PC-9 (cell line): ENCODE measurements around the gene PSMD14. TPM values are rescaled to one million over a fixed set of nuclear protein-coding genes. Genes with fewer than 3 reads are reported as not detected.

Source experiments
- BruUV-seq: library from RNA; stranded (reverse); fragments of 400-500 nt; replicated peaks from 2 replicates; lab custom pipeline; 2021; lab: Mats Ljungman, UMichigan
- CTCF ChIA-PET: fragments of 300-600 bp; sonication (Branson Sonifier 250); formaldehyde crosslinking; loops from one replicate; lab custom pipeline; 2022; ENCODE audit warnings: antibody characterized with exemption; lab: Charles Lee
- POLR2A ChIA-PET: fragments of 300-600 bp; sonication (Branson Sonifier 250); formaldehyde crosslinking; loops from one replicate; lab custom pipeline; 2022; ENCODE audit warnings: antibody characterized with exemption; ENCODE audit not compliant: unreplicated experiment; lab: Charles Lee
- DNase-seq, 2 experiments: peaks; one replicate each; pipeline versions ENCODE4 v3.0.0 to v3.0.0-alpha.2; 2015 to 2022; ENCODE audit warnings: mixed read lengths in 1 of 2
- H2AFZ ChIP-seq: fragments of 200-600 bp; sonication (generic); 2 replicates; pipeline ENCODE4 v1.8.1; 2017; ENCODE audit warnings: antibody characterized with exemption
- H3F3A ChIP-seq: fragments of 200-600 bp; sonication (generic); 2 replicates; pipeline ENCODE4 v1.8.1; 2017; ENCODE audit warnings: antibody characterized with exemption, mild to moderate bottlenecking, low read depth; ENCODE audit not compliant: insufficient read depth
- H3K27ac ChIP-seq: fragments of 200-600 bp; sonication (generic); 2 replicates; pipeline ENCODE4 v1.6.1; 2016; ENCODE audit warnings: mixed run types
- H3K27me3 ChIP-seq: fragments of 200-600 bp; sonication (generic); 2 replicates; pipeline ENCODE4 v1.6.1; 2016; ENCODE audit warnings: low read depth, mixed run types; ENCODE audit not compliant: insufficient read depth
- H3K36me3 ChIP-seq: fragments of 200-600 bp; sonication (generic); 2 replicates; pipeline ENCODE4 v1.6.1; 2016; ENCODE audit warnings: low read depth, mixed run types
- H3K4me1 ChIP-seq: fragments of 200-600 bp; sonication (generic); replicated peaks from 2 replicates; pipeline ENCODE4 v1.6.1; 2016; ENCODE audit warnings: mixed run types; ENCODE audit not compliant: insufficient read depth
- H3K4me2 ChIP-seq: fragments of 200-600 bp; sonication (generic); 2 replicates; pipeline ENCODE4 v1.6.1; 2017; ENCODE audit warnings: mixed run types
- H3K4me3 ChIP-seq: fragments of 200-600 bp; sonication (generic); 2 replicates; pipeline ENCODE4 v1.6.1; 2016; ENCODE audit warnings: mixed run types
- H3K79me2 ChIP-seq: fragments of 200-600 bp; sonication (generic); 2 replicates; pipeline ENCODE4 v1.6.1; 2017; ENCODE audit warnings: low read depth, mixed run types
- H3K9me2 ChIP-seq: fragments of 200-600 bp; sonication (generic); 2 replicates; pipeline ENCODE4 v1.8.1; 2017; ENCODE audit warnings: mild to moderate bottlenecking; ENCODE audit not compliant: insufficient read depth
- H3K9me3 ChIP-seq: fragments of 200-600 bp; sonication (generic); 2 replicates; pipeline ENCODE4 v1.8.1; 2016; ENCODE audit warnings: low read depth; ENCODE audit not compliant: insufficient read depth
- H4K20me1 ChIP-seq: fragments of 200-600 bp; sonication (generic); 2 replicates; pipeline ENCODE4 v1.8.1; 2017; ENCODE audit not compliant: insufficient read depth
- CTCF ChIP-seq: fragments of 200-600 bp; sonication (generic); conservative IDR thresholded peaks from 2 replicates; pipeline ENCODE4 v1.6.1; 2017; ENCODE audit warnings: mixed run types, antibody characterized with exemption, mild to moderate bottlenecking, moderate library complexity
- EZH2 ChIP-seq: fragments of 200-600 bp; sonication (generic); IDR thresholded peaks from 2 replicates; pipeline ENCODE4 v1.8.0; 2017; ENCODE audit warnings: antibody characterized with exemption, low read depth
- intact Hi-C: fragments of 100-400 bp; cut with micrococcal nuclease; formaldehyde crosslinking; loops from one replicate; pipeline ENCODE4 v1.10.0; 2022; ENCODE audit not compliant: unreplicated experiment
- total RNA-seq: library from RNA; stranded (reverse); gene quantifications from 2 replicates; pipeline ENCODE4 v1.2.3, GENCODE V29; 2021

Gene PSMD14
- total RNA-seq, 1 experiment from 2014 or later = 58.8 TPM

GRCh38 chr2:161307676-161308075 is 549 bp upstream of the PSMD14 start:
- intact Hi-C loops = no loop called here
- TF ChIP-seq CTCF = no peak
- TF ChIP-seq EZH2 = no peak
- peak overlapping the region; percentile 98 for H2AFZ ChIP-seq
- H4K20me1 ChIP-seq = 0 out of 2 replicates have a peak, but pooled peaks cover 4% of the 10 kb centered on the region
- H3K27me3 ChIP-seq = no peaks in the 10 kb centered on the region
- H3F3A ChIP-seq = no peaks in the 10 kb centered on the region
- H3K79me2 ChIP-seq = peaks cover 50% of the 10 kb centered on the region
- ChIA-PET CTCF (no interaction called here), POLR2A (interaction anchor here (0.6 to 0.7 kb wide), 2 partner anchors 172 to 1407 kb away, joined by 3 read pairs; no protein-coding TSS in a partner anchor)
- H3K4me3 ChIP-seq = peak overlapping the region; percentile 71
- no peaks in the 10 kb centered on the region for H3K9me3 ChIP-seq
- no peak for DNase-seq
- 0 out of 2 replicates have a peak, but pooled peaks cover 3% of the 10 kb centered on the region for H3K36me3 ChIP-seq
- H3K4me2 ChIP-seq = peak overlapping the region; percentile 80
- TSS peak; percentile 68 for BruUV-seq
- no peaks in the 10 kb centered on the region for H3K9me2 ChIP-seq
- H3K27ac ChIP-seq = peak overlapping the region; percentile 86
- peaks cover 11% of the 10 kb centered on the region; the same call in 1 of the 2 replicates for H3K4me1 ChIP-seq

- intact Hi-C loops = no loop called here
- no peak overlapping the region for H3K4me3 ChIP-seq
- H3F3A ChIP-seq = no peaks in the 10 kb centered on the region
- H3K4me2 ChIP-seq = no peak overlapping the region
- no peak for TF ChIP-seq CTCF
- no peak for TF ChIP-seq EZH2
- no peaks in the 10 kb centered on the region for H3K27me3 ChIP-seq
- no peak overlapping the region for H2AFZ ChIP-seq
- 0 out of 2 replicates have a peak, but pooled peaks cover 4% of the 10 kb centered on the region for H4K20me1 ChIP-seq
- no peak for DNase-seq
- 0 out of 2 replicates have a peak, but pooled peaks cover 5% of the 10 kb centered on the region for H3K36me3 ChIP-seq
- no peaks in the 10 kb centered on the region for H3K9me3 ChIP-seq
- H3K79me2 ChIP-seq = peaks cover 93% of the 10 kb centered on the region
- BruUV-seq = no TSS peak
- peaks cover 11% of the 10 kb centered on the region; the same call in 1 of the 2 replicates for H3K4me1 ChIP-seq
- H3K27ac ChIP-seq = no peak overlapping the region
- ChIA-PET POLR2A (no interaction called here), CTCF (no interaction called here)
- no peaks in the 10 kb centered on the region for H3K9me2 ChIP-seq
Measured at GRCh38 chr2:161312996-161313395, 4.8 kb downstream of the PSMD14 start.

- Histone ChIP-seq H3K9me3 (no peaks in the 10 kb centered on the region), H3K36me3 (0 out of 2 replicates have a peak, but pooled peaks cover 5% of the 10 kb centered on the region), H3K4me2 (no peak overlapping the region), H4K20me1 (0 out of 2 replicates have a peak, but pooled peaks cover 4% of the 10 kb centered on the region), H2AFZ (no peak overlapping the region), H3K27ac (no peak overlapping the region), H3K9me2 (no peaks in the 10 kb centered on the region), H3K4me1 (peaks cover under 1% of the 10 kb centered on the region; the same call in 1 of the 2 replicates), H3K27me3 (no peaks in the 10 kb centered on the region), H3K4me3 (no peak overlapping the region), H3K79me2 (peaks cover 92% of the 10 kb centered on the region), H3F3A (no peaks in the 10 kb centered on the region)
- intact Hi-C loops = no loop called here
- no peak for DNase-seq
- no peak for TF ChIP-seq CTCF
- TF ChIP-seq EZH2 = no peak
- no TSS peak for BruUV-seq
- ChIA-PET POLR2A (no interaction called here), CTCF (no interaction called here)
Measured at GRCh38 chr2:161315380-161315779, 7.2 kb downstream of the PSMD14 start.
